OCI-LY3 (cell line): ENCODE results near the gene GNAO1.

Source experiments
- H2AFZ ChIP-seq: fragments of 200-600, 300-600 bp; shearing (Covaris generic); 2 replicates; pipeline ENCODE4 v1.6.0; 2014; ENCODE audit warnings: antibody characterized with exemption, low read depth, low read length
- H3K27ac ChIP-seq: fragments of 200-600, 300-600 bp; sonication (generic); 2 replicates; pipeline ENCODE4 v1.5.1; 2014; ENCODE audit warnings: mild to moderate bottlenecking, low read length, moderate library complexity, mixed read lengths
- H3K27me3 ChIP-seq: fragments of 200-600, 300-600 bp; sonication (generic); 2 replicates; pipeline ENCODE4 v1.6.1; 2014; ENCODE audit warnings: low read depth, low read length, mixed read lengths
- H3K36me3 ChIP-seq: fragments of 200-600, 300-600 bp; sonication (generic); replicated peaks from 2 replicates; pipeline ENCODE3; 2014; ENCODE audit warnings: low read depth, low read length, mixed read lengths
- H3K4me1 ChIP-seq: fragments of 300-600, 200-600 bp; sonication (generic); 2 replicates; pipeline ENCODE4 v1.6.1; 2014; ENCODE audit warnings: low read length, mixed read lengths
- H3K4me2 ChIP-seq: fragments of 200-600, 300-600 bp; sonication (generic); 2 replicates; pipeline ENCODE4 v1.6.1; 2014; ENCODE audit warnings: low read length, mixed read lengths
- H3K4me3 ChIP-seq: fragments of 300-600, 200-600 bp; sonication (generic); 2 replicates; pipeline ENCODE4 v1.5.1; 2014; ENCODE audit warnings: antibody characterized with exemption, mild to moderate bottlenecking, low read length, moderate library complexity
- H3K79me2 ChIP-seq: fragments of 300-600, 200-600 bp; shearing (Covaris generic); 2 replicates; pipeline ENCODE4 v1.6.1; 2014; ENCODE audit warnings: mild to moderate bottlenecking, low read length, mixed read lengths
- H3K9ac ChIP-seq: fragments of 300-600, 200-600 bp; shearing (Covaris generic); 2 replicates; pipeline ENCODE4 v1.6.0; 2014; ENCODE audit warnings: mild to moderate bottlenecking, low read length, moderate library complexity
- H3K9me3 ChIP-seq: fragments of 200-600, 300-600 bp; shearing (Covaris generic); 2 replicates; pipeline ENCODE4 v1.6.1; 2014; ENCODE audit warnings: low read length, mixed read lengths; ENCODE audit not compliant: insufficient read depth
- H4K20me1 ChIP-seq: fragments of 200-600, 300-600 bp; sonication (generic); 2 replicates; pipeline ENCODE4 v1.6.1; 2016; ENCODE audit warnings: low read length, mixed read lengths; ENCODE audit not compliant: insufficient read depth
- CTCF ChIP-seq: fragments of 200-600, 300-600 bp; sonication (generic); IDR thresholded peaks from 2 replicates; pipeline ENCODE4 v1.5.1; 2014; ENCODE audit warnings: antibody characterized with exemption, low read length, low read depth
- EZH2phosphoT487 ChIP-seq: fragments of 200-600 bp; shearing (Covaris generic); IDR thresholded peaks from 2 replicates; pipeline ENCODE4 v1.6.1; 2018; ENCODE audit warnings: antibody characterized with exemption, mixed run types, low read depth

GNAO1 gene

GRCh38 chr16:56317998-56318826, 126.9 kb downstream of the GNAO1 start:
- H3K9me3 ChIP-seq, result no peaks in the 10 kb centered on the region
- H4K20me1 ChIP-seq, result no peaks in the 10 kb centered on the region
- H3K4me1 ChIP-seq, result peaks cover 4% of the 10 kb centered on the region
- H3K9ac ChIP-seq, result peak overlapping the region; percentile 62
- H3K27me3 ChIP-seq, result no peaks in the 10 kb centered on the region
- peak overlapping the region; percentile 79 for H3K4me3 ChIP-seq
- no peak for TF ChIP-seq EZH2phosphoT487
- TF ChIP-seq CTCF, result peak; percentile 83
- H2AFZ ChIP-seq, result peak overlapping the region; percentile 98
- H3K27ac ChIP-seq, result no peak overlapping the region
- no peaks in the 10 kb centered on the region for H3K79me2 ChIP-seq
- peak overlapping the region; percentile 87 for H3K4me2 ChIP-seq
- no peaks in the 10 kb centered on the region for H3K36me3 ChIP-seq

- TF ChIP-seq CTCF (no peak), EZH2phosphoT487 (no peak)
- Histone ChIP-seq H2AFZ (no peak overlapping the region), H3K27ac (no peak overlapping the region), H3K4me2 (no peak overlapping the region), H3K27me3 (no peaks in the 10 kb centered on the region), H3K4me3 (no peak overlapping the region), H3K9ac (no peak overlapping the region), H4K20me1 (no peaks in the 10 kb centered on the region), H3K79me2 (no peaks in the 10 kb centered on the region), H3K9me3 (no peaks in the 10 kb centered on the region), H3K36me3 (no peaks in the 10 kb centered on the region), H3K4me1 (peaks cover 4% of the 10 kb centered on the region)
These were observed 127.5 kb downstream of the GNAO1 start for GRCh38 chr16:56318827-56319140.

- no peaks in the 10 kb centered on the region for H3K36me3 ChIP-seq
- peaks cover 4% of the 10 kb centered on the region for H3K4me1 ChIP-seq
- H3K4me3 ChIP-seq, result no peak overlapping the region
- no peak overlapping the region for H3K9ac ChIP-seq
- H3K27ac ChIP-seq, result no peak overlapping the region
- no peaks in the 10 kb centered on the region for H3K9me3 ChIP-seq
- H3K4me2 ChIP-seq, result no peak overlapping the region
- H3K27me3 ChIP-seq, result no peaks in the 10 kb centered on the region
- H4K20me1 ChIP-seq, result no peaks in the 10 kb centered on the region
- H2AFZ ChIP-seq, result no peak overlapping the region
- H3K79me2 ChIP-seq, result no peaks in the 10 kb centered on the region
- TF ChIP-seq CTCF (no peak), EZH2phosphoT487 (no peak)
These were observed 128.1 kb downstream of the GNAO1 start for GRCh38 chr16:56319376-56319775.

GRCh38 chr16:56320056-56320455, 128.8 kb downstream of the GNAO1 start:
- Histone ChIP-seq H3K4me3 (no peak overlapping the region), H2AFZ (no peak overlapping the region), H4K20me1 (no peaks in the 10 kb centered on the region), H3K9ac (no peak overlapping the region), H3K9me3 (no peaks in the 10 kb centered on the region), H3K27me3 (no peaks in the 10 kb centered on the region), H3K4me2 (no peak overlapping the region), H3K27ac (no peak overlapping the region), H3K79me2 (no peaks in the 10 kb centered on the region), H3K4me1 (peaks cover 4% of the 10 kb centered on the region), H3K36me3 (no peaks in the 10 kb centered on the region)
- TF ChIP-seq CTCF (no peak), EZH2phosphoT487 (no peak)
